ENCODE measurements around the gene MYOCD.

The MYOCD gene

GRCh38 chr17:12727881-12728280 is 62.2 kb downstream of the MYOCD start:
- TF ChIP-seq, protein P1, sequence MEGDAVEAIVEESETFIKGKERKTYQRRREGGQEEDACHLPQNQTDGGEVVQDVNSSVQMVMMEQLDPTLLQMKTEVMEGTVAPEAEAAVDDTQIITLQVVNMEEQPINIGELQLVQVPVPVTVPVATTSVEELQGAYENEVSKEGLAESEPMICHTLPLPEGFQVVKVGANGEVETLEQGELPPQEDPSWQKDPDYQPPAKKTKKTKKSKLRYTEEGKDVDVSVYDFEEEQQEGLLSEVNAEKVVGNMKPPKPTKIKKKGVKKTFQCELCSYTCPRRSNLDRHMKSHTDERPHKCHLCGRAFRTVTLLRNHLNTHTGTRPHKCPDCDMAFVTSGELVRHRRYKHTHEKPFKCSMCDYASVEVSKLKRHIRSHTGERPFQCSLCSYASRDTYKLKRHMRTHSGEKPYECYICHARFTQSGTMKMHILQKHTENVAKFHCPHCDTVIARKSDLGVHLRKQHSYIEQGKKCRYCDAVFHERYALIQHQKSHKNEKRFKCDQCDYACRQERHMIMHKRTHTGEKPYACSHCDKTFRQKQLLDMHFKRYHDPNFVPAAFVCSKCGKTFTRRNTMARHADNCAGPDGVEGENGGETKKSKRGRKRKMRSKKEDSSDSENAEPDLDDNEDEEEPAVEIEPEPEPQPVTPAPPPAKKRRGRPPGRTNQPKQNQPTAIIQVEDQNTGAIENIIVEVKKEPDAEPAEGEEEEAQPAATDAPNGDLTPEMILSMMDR (IDR thresholded peaks at IDR 0.05; ENCODE audit: low read depth, low read length, poor library complexity, severe bottlenecking) = no peak
- TF ChIP-seq EZH2phosphoT487 (IDR thresholded peaks at IDR 0.05; ENCODE audit: borderline replicate concordance, low read length) = no peak
- H3K4me1 ChIP-seq (ENCODE audit: control insufficient read depth, low read length) = no peaks in the 10 kb centered on the region
- no peak overlapping the region for H3K27ac ChIP-seq (ENCODE audit: low read depth, low read length)
- H3K27me3 ChIP-seq (ENCODE audit: control insufficient read depth, low read length) = no peaks in the 10 kb centered on the region
- H3K36me3 ChIP-seq (ENCODE audit: control insufficient read depth, low read length) = no peaks in the 10 kb centered on the region
- H4K20me1 ChIP-seq (ENCODE audit: control insufficient read depth, insufficient read depth, low read depth, low read length) = no peaks in the 10 kb centered on the region
- H3K4me3 ChIP-seq (ENCODE audit: low read length) = no peak overlapping the region
- H3K79me2 ChIP-seq (ENCODE audit: control insufficient read depth, low read length) = no peaks in the 10 kb centered on the region
- H3K9me3 ChIP-seq (ENCODE audit: control insufficient read depth, insufficient read depth, low read length) = no peaks in the 10 kb centered on the region
- H3K9me2 ChIP-seq (replicated peaks; ENCODE audit: control insufficient read depth, low read length) = no peaks in the 10 kb centered on the region
- no peak overlapping the region for H3K4me2 ChIP-seq (ENCODE audit: low read length)
- no peaks in the 10 kb centered on the region for H3F3A ChIP-seq (ENCODE audit: control insufficient read depth, insufficient read depth)

DNA sequence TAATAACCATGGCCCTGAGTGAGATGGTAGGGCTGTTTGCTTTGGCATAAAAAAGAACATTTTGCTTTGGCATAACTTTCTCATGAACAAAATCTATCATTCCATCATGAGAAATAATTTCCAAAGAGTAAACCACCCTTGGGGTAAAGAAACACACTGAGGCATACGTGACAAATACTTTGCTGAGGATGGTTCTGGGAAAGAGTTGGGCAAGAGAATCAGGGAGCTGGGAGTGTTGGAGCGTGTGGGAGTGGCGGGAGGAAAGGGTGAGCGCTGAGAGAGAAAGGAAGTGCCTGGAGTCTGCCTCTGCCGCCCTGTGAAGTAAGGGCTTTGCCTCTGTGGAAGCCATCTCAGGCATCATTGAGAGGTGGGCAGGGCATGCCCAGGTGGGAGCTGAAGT is 63.4 kb downstream of the MYOCD start:
- Histone ChIP-seq H3K36me3 (ENCODE audit: control insufficient read depth, low read length) (no peaks in the 10 kb centered on the region), H3F3A (ENCODE audit: control insufficient read depth, insufficient read depth) (no peaks in the 10 kb centered on the region), H3K4me1 (ENCODE audit: control insufficient read depth, low read length) (no peaks in the 10 kb centered on the region), H3K9me2 (replicated peaks; ENCODE audit: control insufficient read depth, low read length) (no peaks in the 10 kb centered on the region), H3K4me3 (ENCODE audit: low read length) (no peak overlapping the region), H4K20me1 (ENCODE audit: control insufficient read depth, insufficient read depth, low read depth, low read length) (no peaks in the 10 kb centered on the region), H3K79me2 (ENCODE audit: control insufficient read depth, low read length) (no peaks in the 10 kb centered on the region), H3K27me3 (ENCODE audit: control insufficient read depth, low read length) (no peaks in the 10 kb centered on the region), H3K27ac (ENCODE audit: low read depth, low read length) (no peak overlapping the region), H3K4me2 (ENCODE audit: low read length) (no peak overlapping the region), H3K9me3 (ENCODE audit: control insufficient read depth, insufficient read depth, low read length) (no peaks in the 10 kb centered on the region)
- TF ChIP-seq EZH2phosphoT487 (IDR thresholded peaks at IDR 0.05; ENCODE audit: borderline replicate concordance, low read length) = no peak
- TF ChIP-seq, protein P1 (IDR thresholded peaks at IDR 0.05; ENCODE audit: low read depth, low read length, poor library complexity, severe bottlenecking) = no peak

DNA sequence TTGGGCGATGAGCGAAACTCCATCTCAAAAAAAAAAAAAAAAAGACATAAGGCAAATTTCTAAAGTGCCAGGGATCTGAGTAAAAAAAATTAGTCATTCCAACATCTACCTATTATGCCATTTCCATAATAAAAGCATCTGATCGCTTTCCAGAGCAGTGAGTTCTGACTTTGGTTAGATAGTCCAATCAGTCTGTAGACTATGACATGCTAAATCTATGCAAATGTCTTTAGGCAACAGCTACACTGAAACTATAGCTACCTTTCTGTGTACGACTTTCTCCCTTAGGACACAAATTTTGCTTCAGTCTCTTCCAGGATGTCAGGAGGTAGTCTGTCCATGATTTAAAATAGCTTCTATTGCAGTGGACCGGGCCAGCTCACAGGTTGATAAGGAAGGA is 64.7 kb downstream of the MYOCD start:
- Histone ChIP-seq H4K20me1 (ENCODE audit: control insufficient read depth, insufficient read depth, low read depth, low read length) (no peaks in the 10 kb centered on the region), H3K4me2 (ENCODE audit: low read length) (no peak overlapping the region), H3K27me3 (ENCODE audit: control insufficient read depth, low read length) (no peaks in the 10 kb centered on the region), H3F3A (ENCODE audit: control insufficient read depth, insufficient read depth) (no peaks in the 10 kb centered on the region), H3K27ac (ENCODE audit: low read depth, low read length) (no peak overlapping the region), H3K79me2 (ENCODE audit: control insufficient read depth, low read length) (no peaks in the 10 kb centered on the region), H3K4me3 (ENCODE audit: low read length) (no peak overlapping the region), H3K9me2 (replicated peaks; ENCODE audit: control insufficient read depth, low read length) (no peaks in the 10 kb centered on the region), H3K4me1 (ENCODE audit: control insufficient read depth, low read length) (no peaks in the 10 kb centered on the region), H3K36me3 (ENCODE audit: control insufficient read depth, low read length) (no peaks in the 10 kb centered on the region), H3K9me3 (ENCODE audit: control insufficient read depth, insufficient read depth, low read length) (no peaks in the 10 kb centered on the region)
- no peak for TF ChIP-seq EZH2phosphoT487 (IDR thresholded peaks at IDR 0.05; ENCODE audit: borderline replicate concordance, low read length)
- TF ChIP-seq, protein P1 (IDR thresholded peaks at IDR 0.05; ENCODE audit: low read depth, low read length, poor library complexity, severe bottlenecking) = no peak
